ENCODE data around the gene C14orf180.

The C14orf180 gene

GRCh38 chr14:104579507-104579906 lies at the start of gene C14orf180:
C14orf180 (plus strand) TSS chr14:104579764; CDS start chr14:104586431, 6,667 bp downstream.
- no peak for DNase-seq (ENCODE audit: low spot score)

DNA sequence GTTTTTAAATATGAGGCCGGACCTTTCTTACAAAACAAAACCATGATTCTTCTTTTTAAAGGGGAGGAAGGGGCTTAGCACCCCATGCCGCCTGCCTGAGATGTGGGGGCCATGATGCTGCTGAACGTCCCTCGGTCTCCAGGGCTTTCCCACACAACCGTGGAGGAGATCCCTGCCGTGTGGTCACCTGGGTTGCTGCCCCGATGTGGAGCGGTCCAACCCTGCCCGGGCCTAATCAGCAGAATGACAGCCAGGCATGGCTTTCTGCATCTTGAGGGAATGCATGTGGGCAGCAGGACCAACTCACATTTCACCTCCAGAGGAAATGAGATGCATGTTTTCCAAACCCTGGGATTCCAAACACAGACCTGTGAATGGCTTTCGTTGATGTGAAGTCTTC lies 48.9 kb upstream of the C14orf180 start:
- DNase-seq (ENCODE audit: low spot score) = no peak

- DNase-seq (ENCODE audit: low spot score) = no peak
Measured at GRCh38 chr14:104531421-104532190, 48.0 kb upstream of the C14orf180 start.

- DNase-seq (ENCODE audit: low spot score) = no peak
Measured at GRCh38 chr14:104532191-104532555, 47.4 kb upstream of the C14orf180 start.

DNA sequence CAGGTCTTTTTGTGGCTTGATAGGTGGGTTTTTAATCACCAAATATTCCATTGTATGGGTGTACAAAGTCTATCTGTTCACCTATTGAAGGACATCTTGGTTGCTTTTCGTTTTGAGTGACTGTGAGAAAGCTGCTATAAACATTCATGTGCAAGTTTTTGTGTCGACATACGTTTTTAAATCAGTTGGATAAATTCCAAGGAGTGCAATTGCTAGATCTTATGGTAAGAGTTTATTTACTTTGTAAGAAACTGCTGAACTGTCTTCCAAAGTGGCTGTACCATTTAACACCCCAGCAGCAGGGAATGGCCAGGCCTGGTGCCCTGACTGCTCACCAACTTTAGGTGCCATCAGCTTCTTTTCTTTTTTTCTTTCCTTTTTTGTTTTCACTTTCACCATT lies 45.5 kb upstream of the C14orf180 start:
- no peak for DNase-seq (ENCODE audit: low spot score)

- DNase-seq (ENCODE audit: low spot score) = no peak
Measured at GRCh38 chr14:104536942-104537612, 42.5 kb upstream of the C14orf180 start.

GRCh38 chr14:104537613-104537988 lies 42.0 kb upstream of the C14orf180 start:
- no peak for DNase-seq (ENCODE audit: low spot score)

- no peak for DNase-seq (ENCODE audit: low spot score)
Measured at GRCh38 chr14:104541905-104542465, 37.6 kb upstream of the C14orf180 start.

DNA sequence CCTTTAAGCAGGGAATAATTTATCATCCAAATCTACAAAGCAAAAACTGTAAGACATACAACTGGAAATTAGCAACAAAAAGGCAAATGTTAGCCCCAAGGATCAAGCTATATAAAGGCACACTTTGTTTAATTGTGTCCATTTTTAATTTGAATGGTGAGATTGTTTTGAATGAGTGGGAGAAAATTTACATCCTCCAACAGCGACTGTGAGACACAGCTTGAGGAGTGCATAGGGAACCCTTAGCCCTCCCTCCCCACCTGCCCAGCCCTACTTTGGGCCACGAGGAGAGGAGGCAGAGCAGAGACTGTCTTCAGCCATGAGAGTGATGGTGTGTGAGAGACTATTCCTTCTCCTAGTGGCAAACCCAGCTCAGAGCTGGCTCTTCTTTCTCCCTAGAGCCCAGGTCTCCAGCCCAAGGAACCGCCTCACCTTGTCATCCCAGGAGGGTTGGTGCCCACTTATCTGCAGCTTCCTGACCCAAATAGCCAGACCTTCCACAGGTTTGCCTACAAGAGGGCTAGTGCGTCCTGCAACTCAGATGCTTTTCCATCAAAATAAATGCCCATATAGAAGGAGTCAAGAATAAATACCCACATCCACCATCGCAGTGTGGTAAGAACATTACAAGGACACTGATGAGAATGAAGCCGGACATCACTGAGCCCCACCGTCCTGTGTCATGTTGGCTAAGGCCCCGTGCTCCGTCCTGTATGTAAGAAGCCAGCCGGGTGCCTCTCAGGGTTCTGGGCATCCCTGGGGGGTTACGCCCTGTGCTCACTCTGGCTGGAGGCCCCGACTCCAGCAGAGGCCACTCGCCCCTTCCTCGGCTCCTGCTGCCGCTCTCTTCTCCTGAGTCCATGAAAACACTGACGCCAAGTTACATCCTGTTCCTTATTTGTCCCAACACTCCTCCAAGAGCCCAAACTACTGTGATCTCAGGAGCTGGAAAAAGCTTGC lies 36.4 kb upstream of the C14orf180 start:
- DNase-seq (ENCODE audit: low spot score) = no peak

GRCh38 chr14:104544362-104544961 lies 35.1 kb upstream of the C14orf180 start:
- DNase-seq (ENCODE audit: low spot score) = no peak

- peak; percentile 33 for DNase-seq (ENCODE audit: low spot score)
Measured at GRCh38 chr14:104545151-104545941, 34.2 kb upstream of the C14orf180 start.

DNA sequence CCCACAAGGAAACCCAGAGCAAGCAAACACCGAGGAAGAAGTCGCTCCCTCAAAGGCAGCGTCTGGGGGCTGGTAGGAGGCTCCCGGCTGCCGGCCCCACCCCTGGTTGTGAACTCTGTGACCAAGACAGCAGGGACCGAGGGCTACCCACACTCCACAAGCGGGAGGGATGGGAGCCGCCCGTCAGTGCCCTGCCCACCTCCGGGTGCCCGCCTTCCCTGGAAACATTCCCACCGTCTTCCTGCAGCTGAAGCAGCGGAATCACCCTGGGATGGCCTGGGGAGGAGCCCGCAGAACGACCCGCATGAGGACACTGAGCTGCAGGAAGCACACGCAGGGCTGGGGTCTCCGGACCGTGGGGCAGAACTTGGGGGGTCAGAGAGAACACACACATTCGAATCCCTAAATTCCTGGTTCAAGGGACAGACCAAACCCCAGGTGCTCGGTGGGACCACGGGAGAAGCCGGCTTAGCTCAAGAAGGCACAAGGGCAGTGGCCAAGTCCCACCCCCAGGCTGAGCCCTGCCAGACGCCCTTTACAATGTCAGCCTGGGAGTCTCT lies 33.5 kb upstream of the C14orf180 start:
- DNase-seq (ENCODE audit: low spot score) = no peak

DNA sequence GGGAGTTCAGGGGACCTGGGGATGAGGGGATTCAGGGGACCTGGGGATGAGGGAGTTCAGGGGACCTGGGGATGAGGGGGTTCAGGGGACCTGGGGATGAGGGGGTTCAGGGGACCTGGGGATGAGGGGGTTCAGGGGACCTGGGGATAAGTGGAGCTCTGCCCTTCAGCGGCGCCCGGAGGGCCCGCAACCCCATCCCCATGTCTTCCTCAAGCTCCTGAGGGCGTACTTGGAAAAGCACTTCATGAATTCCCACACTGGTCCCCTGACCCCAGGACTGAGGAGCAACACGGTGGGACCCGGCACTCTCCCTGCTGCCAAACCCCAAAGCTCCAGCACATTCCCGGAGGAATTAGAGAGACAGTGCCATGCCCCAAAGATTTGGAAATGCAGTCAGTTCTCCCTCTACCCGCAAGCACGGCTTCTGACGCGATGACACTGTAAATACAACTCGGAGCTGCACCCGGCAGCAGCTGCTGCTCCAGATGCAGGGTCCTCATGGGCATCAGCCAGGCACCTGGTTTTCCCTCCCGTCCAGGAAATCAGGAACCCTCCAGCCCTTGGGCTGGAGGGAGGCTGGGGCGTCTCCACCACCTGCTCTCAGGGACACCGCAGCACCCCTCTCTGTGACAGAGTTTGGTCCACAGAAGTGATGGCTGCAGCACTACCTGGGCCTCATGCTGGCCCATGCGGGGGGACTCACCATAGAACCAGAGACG lies 32.8 kb upstream of the C14orf180 start:
- DNase-seq (ENCODE audit: low spot score) = no peak

DNA sequence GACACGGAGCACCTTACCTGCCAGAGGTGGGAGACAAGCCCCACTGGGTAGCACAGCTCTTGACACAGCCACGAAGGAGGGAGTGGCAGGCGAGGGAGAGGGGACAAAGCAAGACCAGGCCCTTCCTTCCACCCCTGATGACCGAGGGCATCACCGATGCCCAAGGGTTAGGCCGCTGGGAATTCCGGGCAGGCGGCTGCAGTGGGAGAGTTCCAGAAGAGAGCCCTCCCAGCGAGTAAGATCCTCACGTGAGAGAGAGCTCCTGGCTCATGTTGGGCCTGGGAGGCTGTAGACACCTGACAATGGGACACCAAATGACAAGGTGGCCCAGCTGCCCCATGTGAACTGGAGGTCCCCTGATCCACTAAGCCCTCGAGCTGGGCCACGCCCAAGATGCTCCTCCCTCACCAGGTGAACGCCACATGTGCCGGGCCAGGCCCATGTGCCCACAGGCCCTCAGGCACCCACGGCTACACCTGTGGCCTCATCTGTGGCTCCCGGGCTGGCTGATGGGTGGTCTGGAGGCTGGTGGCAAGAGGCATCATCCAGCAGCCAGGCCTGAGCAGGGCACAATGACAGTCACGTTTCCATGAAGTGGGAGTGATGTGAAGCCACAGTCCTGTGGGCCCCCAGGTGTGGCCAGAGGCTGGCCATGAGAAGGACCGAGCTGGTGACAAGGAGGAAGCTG lies 32.1 kb upstream of the C14orf180 start:
- no peak for DNase-seq (ENCODE audit: low spot score)

DNA sequence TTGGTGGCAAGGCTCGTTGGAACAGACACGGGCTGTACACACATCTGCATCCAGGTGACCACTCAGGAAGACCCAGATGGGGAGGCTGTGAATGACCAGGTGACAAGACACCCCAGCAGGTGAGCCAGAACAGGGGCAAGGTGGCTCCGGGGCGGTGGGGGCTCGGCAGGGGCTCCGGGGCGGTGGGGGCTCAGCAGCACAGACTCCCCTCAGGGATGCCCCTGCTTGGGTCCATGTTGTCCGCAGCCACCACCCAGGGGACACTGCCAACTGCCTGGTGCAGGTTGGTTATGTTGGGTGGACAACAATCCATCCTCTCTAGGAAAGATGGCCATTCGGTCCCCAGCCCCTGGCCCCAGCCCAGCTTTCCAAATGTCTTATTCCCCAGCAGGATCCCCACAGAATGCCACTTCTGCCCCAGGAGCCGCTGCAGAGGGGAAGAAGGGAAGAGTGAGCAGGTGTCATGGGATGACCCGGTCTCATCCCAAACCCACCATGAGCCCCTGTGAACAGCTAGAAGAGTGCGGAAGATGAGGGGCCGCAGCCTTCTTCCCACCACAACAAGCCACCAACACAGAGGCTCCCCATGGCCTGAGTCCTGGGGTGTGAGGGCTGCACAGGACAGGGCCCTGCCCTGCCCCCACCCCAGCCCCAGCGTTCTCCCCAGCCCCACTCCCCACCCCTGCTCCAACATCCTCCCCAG lies 31.4 kb upstream of the C14orf180 start:
- no peak for DNase-seq (ENCODE audit: low spot score)

DNA sequence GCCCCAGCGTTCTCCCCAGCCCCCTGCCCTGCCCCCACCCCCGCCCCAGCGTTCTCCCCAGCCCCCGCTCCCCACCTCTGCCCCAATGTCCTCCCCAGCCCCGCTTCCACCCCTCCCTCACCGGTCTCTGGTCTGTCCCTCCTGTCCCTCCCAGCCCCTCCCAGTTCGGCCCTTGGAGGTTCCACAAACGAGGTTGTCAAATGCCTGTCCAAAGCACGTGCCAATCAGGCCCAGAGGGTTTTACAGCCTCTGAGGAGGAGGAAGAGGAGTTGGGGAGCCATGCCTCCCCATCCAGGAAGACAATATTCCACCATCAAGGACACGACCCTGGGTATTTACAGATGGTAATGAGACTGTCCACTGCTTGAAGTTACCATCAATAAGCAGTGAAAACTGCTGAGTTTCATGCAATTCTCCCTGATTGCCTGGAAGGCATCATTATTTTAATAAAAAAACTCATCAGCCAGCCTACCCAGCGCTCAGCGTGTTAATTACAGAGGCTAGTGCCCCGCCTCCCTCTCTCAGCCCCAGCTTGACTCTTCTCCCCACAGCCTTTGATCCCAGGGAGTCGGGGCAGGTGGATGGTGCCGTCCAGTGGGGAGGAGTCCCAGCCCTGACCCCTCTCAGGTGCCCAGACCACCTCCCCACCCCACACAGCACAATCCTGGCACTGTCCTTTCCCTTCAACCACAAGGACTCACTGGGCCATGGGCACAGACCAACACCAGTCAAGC lies 30.6 kb upstream of the C14orf180 start:
- no peak for DNase-seq (ENCODE audit: low spot score)

GRCh38 chr14:104549536-104550339 lies 29.8 kb upstream of the C14orf180 start:
- no peak for DNase-seq (ENCODE audit: low spot score)
